Activated CD4-positive, alpha-beta memory T cell treated with anti-CD3 and anti-CD28 coated beads, Interleukin-2, amount 10 ng/mL, durations not matched to agents 7 days and 5 days (primary cell): Measurements from ENCODE around the gene POLR3H. TPM values are rescaled to one million over a fixed set of nuclear protein-coding genes. Genes with fewer than 3 reads are reported as not detected.
"Not testable (repeated sequence)": the region's sequence is repeated elsewhere in the genome, so short reads cannot be mapped to it uniquely, and the experiment has no call there.

Experiments
- CTCF ChIA-PET: fragments of 350-600 bp; sonication (Branson Sonifier 250); formaldehyde crosslinking; loops from one replicate; lab custom pipeline; 2021; ENCODE audit warnings: antibody characterized with exemption, inconsistent platforms; lab: Charles Lee
- POLR2A ChIA-PET: fragments of 350-600 bp; sonication (Branson Sonifier 250); formaldehyde crosslinking; loops from one replicate; lab custom pipeline; 2021; ENCODE audit warnings: antibody characterized with exemption; lab: Charles Lee
- DNase-seq: peaks from one replicate; pipeline ENCODE4 v3.0.0-alpha.2; 2020
- H3K27ac Mint-ChIP-seq: one replicate; pipeline ENCODE4 v1.8.0; 2021; ENCODE audit warnings: mild to moderate bottlenecking, mixed read lengths
- H3K27me3 Mint-ChIP-seq: one replicate; pipeline ENCODE4 v1.8.0; 2021; ENCODE audit warnings: mixed read lengths
- H3K36me3 Mint-ChIP-seq: one replicate; pipeline ENCODE4 v1.8.0; 2021; ENCODE audit warnings: low read depth, mixed read lengths
- H3K4me1 Mint-ChIP-seq: one replicate; pipeline ENCODE4 v1.8.0; 2021; ENCODE audit warnings: mixed read lengths
- H3K4me3 Mint-ChIP-seq: one replicate; pipeline ENCODE4 v1.8.0; 2021; ENCODE audit warnings: mild to moderate bottlenecking, mixed read lengths
- H3K9me3 Mint-ChIP-seq: one replicate; pipeline ENCODE4 v1.8.0; 2021; ENCODE audit warnings: mixed read lengths
- total RNA-seq, 2 experiments: library from RNA; stranded (reverse); gene quantifications; one replicate each; pipeline ENCODE4 v1.2.3, GENCODE V29; 2021

The POLR3H gene, protein sequence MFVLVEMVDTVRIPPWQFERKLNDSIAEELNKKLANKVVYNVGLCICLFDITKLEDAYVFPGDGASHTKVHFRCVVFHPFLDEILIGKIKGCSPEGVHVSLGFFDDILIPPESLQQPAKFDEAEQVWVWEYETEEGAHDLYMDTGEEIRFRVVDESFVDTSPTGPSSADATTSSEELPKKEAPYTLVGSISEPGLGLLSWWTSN
- 10 to 100 TPM; 19.2 to 20.5 TPM for total RNA-seq

DNA sequence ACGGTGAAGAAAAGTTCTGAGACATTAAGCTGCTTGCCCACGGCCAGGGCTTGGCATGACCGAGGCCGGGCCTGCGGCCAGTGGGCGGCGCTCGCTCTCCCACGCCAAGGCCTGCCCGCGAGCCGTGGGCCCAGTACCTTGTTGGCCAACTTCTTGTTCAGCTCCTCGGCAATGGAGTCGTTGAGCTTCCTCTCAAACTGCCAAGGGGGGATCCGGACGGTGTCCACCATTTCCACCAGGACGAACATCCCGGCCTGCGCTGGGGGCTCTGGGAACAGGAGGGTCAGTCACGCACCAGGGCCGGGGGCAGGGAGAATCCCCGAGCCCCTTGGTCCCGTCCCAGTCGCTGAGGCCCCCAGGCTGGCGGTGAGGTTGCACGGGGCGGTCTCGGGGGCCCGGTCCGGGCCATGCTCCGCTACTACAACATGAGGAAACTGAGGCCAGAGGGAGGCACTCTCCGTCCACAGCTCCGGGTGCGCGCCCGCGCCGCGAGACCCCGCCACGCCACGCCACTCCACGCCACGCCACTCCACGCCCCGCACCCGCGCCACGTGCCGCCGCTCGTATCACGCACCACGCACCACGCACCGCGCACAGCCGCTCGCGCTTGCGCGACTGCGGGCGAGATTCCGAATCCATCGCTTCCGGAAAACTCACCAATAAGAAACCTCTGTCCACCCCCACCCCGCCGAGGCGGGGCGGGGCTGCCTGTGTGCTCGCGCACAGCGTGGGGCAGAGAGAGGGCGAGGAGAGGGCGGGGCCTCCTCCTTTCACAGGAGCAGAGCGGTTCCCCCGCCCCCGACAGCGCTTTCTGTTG lies at the start of gene POLR3H:
TSS of gene POLR3H (minus strand) at position 617 of the 817 bp plus-strand sequence. CDS start at position 248, 369 bp downstream.
- ChIA-PET CTCF (interaction anchor here (0.7 to 2.1 kb wide), 11 partner anchors 9 to 140 kb away, joined by 3 to 6 read pairs (median 4); partner anchors contain the start of genes ACO2, DESI1, PHF5A and PMM1), POLR2A (interaction anchor here (0.6 to 1.4 kb wide), 12 partner anchors 11 to 237 kb away, joined by 3 to 14 read pairs (median 4); partner anchors contain the start of genes DESI1, PHF5A, PMM1 and TOB2)
- no peaks in the 10 kb centered on the region for H3K27me3 Mint-ChIP-seq
- peaks cover 45% of the 10 kb centered on the region for H3K4me1 Mint-ChIP-seq
- peak within 1 kb of the TSS; percentile 98 for H3K4me3 Mint-ChIP-seq
- peak; percentile 97 for DNase-seq
- H3K9me3 Mint-ChIP-seq: no peaks in the 10 kb centered on the region
- peaks cover 7% of the 10 kb centered on the region for H3K36me3 Mint-ChIP-seq
- H3K27ac Mint-ChIP-seq: peak within 1 kb of the TSS; percentile 88

DNA sequence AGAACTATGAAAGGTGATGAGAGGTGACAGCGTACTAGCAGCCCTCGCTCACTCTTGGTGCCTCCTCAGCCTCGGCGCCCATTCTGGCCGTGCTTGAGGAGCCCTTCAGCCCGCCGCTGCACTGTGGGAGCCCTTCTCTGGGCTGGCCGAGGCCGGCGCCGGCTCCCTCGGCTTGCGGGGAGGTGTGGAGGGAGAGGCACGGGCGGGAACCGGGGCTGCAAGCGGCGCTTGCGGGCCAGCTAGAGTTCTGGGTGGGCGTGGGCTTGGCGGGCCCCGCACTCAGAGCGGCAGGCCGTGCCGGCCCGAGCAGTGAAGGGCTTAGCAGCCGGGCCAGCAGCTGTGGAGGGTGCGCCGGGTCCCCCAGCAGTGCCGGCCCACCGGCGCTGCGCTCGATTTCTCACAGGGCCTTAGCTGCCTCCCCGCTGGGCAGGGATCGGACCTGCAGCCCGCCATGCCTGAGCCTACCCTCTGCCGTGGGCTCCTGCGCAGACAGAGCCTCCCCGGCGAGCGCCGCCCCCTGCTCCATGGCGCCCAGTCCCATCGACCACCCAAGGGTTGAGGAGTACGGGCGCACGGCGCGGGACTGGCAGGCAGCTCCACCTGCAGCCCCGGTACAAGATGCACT lies 49.2 kb upstream of the POLR3H start:
- not testable (repeated sequence) for H3K4me3 Mint-ChIP-seq, DNase-seq, H3K9me3 Mint-ChIP-seq, H3K27me3 Mint-ChIP-seq, H3K27ac Mint-ChIP-seq, H3K36me3 Mint-ChIP-seq
- POLR2A ChIA-PET: interaction anchor here (1.7 to 7.1 kb wide), 2 partner anchors 11 to 27 kb away, joined by 9 to 158 read pairs; partner anchors contain the start of genes DESI1 and XRCC6
- peaks cover 17% of the 10 kb centered on the region for H3K4me1 Mint-ChIP-seq
- CTCF ChIA-PET: interaction anchor here (1.1 to 1.6 kb wide), 2 partner anchors 26 to 73 kb away, joined by 3 to 5 read pairs; no protein-coding TSS in a partner anchor

DNA sequence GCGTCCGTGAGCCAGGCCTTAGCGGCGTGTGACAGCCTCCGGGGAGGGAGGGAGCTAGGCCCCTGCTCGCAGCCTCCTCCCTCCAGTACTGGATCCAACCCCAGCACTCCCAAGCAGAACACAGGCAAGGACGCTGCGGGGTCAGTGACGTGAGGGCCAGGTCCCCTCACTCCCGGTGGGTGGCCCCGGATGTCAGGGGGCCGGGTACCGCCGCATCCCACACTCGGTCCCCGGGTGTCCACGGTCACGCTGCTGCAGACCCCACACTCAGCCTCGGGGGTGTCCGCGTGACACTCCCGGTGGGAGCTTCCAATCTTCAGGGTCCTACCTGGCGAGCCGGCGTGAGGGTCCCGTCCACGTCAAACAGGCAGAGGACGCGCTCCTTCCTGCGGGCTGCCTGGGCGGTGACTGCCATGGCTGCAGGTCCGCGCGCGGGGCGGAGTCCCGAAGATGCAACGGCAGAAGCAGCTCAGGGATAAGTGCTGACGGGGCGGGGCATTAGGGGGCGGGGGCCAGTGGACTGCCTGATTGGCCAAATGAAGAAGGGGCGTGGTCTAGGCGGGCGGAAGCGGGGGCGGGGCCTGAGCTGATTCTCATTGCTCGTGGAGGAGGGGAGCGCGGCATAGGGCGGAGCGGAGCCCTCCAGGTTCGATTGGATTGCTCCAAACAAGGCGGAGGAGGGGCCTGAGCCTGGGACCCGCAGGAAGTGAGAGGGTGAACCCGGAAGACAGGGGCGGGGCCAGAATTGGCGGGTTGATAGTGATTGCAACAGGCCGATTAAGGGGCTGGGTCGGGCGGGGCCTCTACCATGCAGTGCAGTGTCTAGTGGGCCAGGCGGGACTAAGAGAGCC lies 45.3 kb upstream of the POLR3H start, which contains the start of gene PMM1:
TSS of gene PMM1 (minus strand) at position 450 of the 851 bp plus-strand sequence. CDS start at position 415, 35 bp downstream.
- ChIA-PET CTCF (interaction anchor here (0.7 to 2.1 kb wide), 20 partner anchors 9 to 357 kb away, joined by 3 to 15 read pairs (median 4); partner anchors contain the start of genes DESI1, POLR3H, XRCC6 and ZC3H7B), POLR2A (interaction anchor here (0.7 to 7.1 kb wide), 34 partner anchors 8 to 1026 kb away, joined by 3 to 158 read pairs (median 6); partner anchors contain the start of genes ACO2, CCDC134, CENPM and DESI1)
- H3K9me3 Mint-ChIP-seq: no peaks in the 10 kb centered on the region
- peaks cover 6% of the 10 kb centered on the region for H3K36me3 Mint-ChIP-seq
- peak; percentile 100 for DNase-seq
- peak within 1 kb of the TSS; percentile 87 for H3K27ac Mint-ChIP-seq
- no peaks in the 10 kb centered on the region for H3K27me3 Mint-ChIP-seq
- H3K4me3 Mint-ChIP-seq: peak within 1 kb of the TSS; percentile 96
- H3K4me1 Mint-ChIP-seq: peaks cover 26% of the 10 kb centered on the region

DNA sequence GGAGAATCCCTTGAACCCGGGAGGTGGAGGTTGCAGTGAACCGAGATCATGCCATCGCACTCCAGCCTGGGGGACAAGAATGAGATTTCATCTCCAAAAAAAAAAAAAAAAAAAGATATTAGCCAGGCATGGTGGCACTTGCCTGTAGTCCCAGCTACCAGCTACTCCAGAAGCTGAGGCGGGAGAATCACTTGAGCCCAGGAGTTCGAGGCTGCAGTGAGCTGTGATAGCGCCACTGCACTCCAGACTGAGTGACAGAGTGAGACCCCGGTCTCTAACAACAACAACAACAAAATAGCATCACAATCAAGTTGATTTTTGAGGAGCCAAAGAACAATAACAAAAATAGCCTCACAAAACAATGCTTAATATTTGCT lies 43.1 kb upstream of the POLR3H start:
- no peak for DNase-seq
- CTCF ChIA-PET: interaction anchor here (0.7 kb wide), 1 partner anchor 60 kb away, joined by 6 read pairs; no protein-coding TSS in a partner anchor
- peaks cover 26% of the 10 kb centered on the region for H3K4me1 Mint-ChIP-seq
- H3K27me3 Mint-ChIP-seq: no peaks in the 10 kb centered on the region
- H3K9me3 Mint-ChIP-seq: no peaks in the 10 kb centered on the region
- peaks cover 22% of the 10 kb centered on the region for H3K36me3 Mint-ChIP-seq
- POLR2A ChIA-PET: interaction anchor here (7.1 kb wide), 1 partner anchor 33 kb away, joined by 158 read pairs; the partner anchor contains the start of genes DESI1 and XRCC6
- H3K4me3 Mint-ChIP-seq: no peak overlapping the region
- peak overlapping the region; percentile 21 for H3K27ac Mint-ChIP-seq

DNA sequence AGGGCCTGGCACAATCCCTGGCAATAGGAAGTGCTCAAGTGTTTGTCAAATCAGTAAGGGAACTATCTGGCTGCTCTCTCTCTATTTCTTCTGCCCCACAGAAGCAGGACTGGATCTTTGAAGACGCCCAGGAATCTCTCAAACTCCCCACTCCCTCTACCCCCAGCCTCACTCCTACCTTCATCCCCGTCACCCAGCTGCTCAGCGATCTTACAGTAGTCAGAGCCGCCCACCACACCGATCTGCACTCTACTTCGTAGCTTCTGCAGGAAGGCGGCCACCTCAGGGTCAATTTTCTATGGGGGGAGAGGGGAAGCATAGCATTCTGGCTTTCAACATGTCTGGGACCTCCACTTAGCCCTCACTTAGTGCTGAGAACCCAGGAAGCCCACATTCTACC lies 41.6 kb upstream of the POLR3H start:
- Mint-ChIP-seq H3K9me3 (no peaks in the 10 kb centered on the region), H3K27ac (no peak overlapping the region), H3K4me1 (peaks cover 24% of the 10 kb centered on the region), H3K4me3 (no peak overlapping the region), H3K27me3 (no peaks in the 10 kb centered on the region), H3K36me3 (peaks cover 24% of the 10 kb centered on the region)
- DNase-seq: no peak
- CTCF ChIA-PET: no interaction called here
- POLR2A ChIA-PET: interaction anchor here (1.6 kb wide), 1 partner anchor 299 kb away, joined by 3 read pairs; no protein-coding TSS in a partner anchor

DNA sequence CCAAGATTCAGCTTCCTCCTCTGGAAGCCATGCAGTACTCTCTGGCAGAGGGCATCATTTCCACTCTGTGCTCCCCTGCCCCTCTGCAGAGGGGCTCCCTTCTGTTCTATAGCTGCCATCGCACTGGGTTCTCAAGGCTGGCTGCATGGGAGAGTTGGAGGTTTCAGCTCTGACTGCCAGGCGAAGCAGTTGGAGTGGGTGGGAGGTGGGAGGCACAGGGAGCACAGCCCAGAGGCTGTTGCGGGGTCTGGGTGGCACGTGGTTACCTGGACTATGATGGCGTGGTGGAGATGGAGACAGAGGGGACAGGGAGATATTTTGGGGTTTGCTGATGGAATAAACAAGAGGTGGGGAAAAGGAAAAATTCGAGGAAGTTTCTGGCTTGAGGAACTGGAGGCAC lies 40.6 kb upstream of the POLR3H start:
- Mint-ChIP-seq H3K27ac (no peak overlapping the region), H3K36me3 (peaks cover 30% of the 10 kb centered on the region), H3K4me1 (peaks cover 27% of the 10 kb centered on the region), H3K4me3 (no peak overlapping the region), H3K27me3 (no peaks in the 10 kb centered on the region), H3K9me3 (no peaks in the 10 kb centered on the region)
- ChIA-PET POLR2A (interaction anchor here (1.6 kb wide), 1 partner anchor 298 kb away, joined by 3 read pairs; no protein-coding TSS in a partner anchor), CTCF (no interaction called here)
- DNase-seq: no peak

DNA sequence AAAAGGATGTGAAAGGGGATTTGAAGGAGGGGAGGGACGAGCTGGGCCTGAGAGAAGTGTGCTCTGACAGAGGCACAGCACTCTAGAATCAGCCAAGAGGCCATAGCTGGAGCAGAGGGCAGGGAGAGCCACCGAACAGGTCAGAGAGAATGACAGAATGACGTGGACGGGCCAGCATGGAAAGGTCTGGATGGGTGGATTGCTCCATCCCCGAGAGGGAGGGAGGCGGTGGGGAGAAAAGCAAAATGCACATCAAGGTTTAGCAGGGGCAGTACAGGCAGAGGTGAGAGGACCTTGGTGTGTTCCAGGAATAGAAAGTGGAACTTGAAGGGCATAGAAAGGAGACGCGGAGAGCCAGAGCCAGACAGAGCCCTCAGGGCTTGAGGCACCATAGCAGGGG lies 38.4 kb upstream of the POLR3H start:
- no peaks in the 10 kb centered on the region for H3K27me3 Mint-ChIP-seq
- CTCF ChIA-PET: no interaction called here
- POLR2A ChIA-PET: no interaction called here
- peaks cover 10% of the 10 kb centered on the region for H3K4me1 Mint-ChIP-seq
- H3K9me3 Mint-ChIP-seq: no peaks in the 10 kb centered on the region
- no peak overlapping the region for H3K4me3 Mint-ChIP-seq
- no peak overlapping the region for H3K27ac Mint-ChIP-seq
- H3K36me3 Mint-ChIP-seq: peaks cover 34% of the 10 kb centered on the region
- DNase-seq: no peak

DNA sequence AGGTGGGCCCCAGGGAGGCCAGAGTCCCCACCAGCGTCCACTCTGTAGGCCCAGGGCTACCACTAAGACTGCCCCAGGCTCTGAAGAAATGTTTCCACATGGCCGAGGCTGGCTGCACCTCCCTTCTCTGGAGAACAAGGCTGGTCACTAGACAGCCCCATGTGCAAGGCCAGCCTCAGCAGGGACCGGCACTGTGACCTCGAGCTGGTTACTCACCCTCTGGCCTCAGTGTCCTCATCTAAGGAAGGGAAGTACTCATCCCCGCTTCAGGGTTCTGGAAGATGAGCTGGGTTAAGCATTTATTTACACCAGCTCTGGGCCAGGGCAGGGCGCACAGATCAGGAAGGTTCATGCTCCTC lies 35.7 kb upstream of the POLR3H start:
- H3K27me3 Mint-ChIP-seq: no peaks in the 10 kb centered on the region
- no peak overlapping the region for H3K4me3 Mint-ChIP-seq
- H3K27ac Mint-ChIP-seq: no peak overlapping the region
- ChIA-PET POLR2A (interaction anchor here (1.5 to 3.2 kb wide), 3 partner anchors 9 to 133 kb away, joined by 3 to 18 read pairs (median 8); partner anchors contain the start of genes PMM1 and TOB2), CTCF (interaction anchor here (1.6 kb wide), 1 partner anchor 9 kb away, joined by 5 read pairs; the partner anchor contains the start of gene PMM1)
- DNase-seq: no peak
- H3K4me1 Mint-ChIP-seq: peaks cover 6% of the 10 kb centered on the region
- peaks cover 44% of the 10 kb centered on the region for H3K36me3 Mint-ChIP-seq
- no peaks in the 10 kb centered on the region for H3K9me3 Mint-ChIP-seq

DNA sequence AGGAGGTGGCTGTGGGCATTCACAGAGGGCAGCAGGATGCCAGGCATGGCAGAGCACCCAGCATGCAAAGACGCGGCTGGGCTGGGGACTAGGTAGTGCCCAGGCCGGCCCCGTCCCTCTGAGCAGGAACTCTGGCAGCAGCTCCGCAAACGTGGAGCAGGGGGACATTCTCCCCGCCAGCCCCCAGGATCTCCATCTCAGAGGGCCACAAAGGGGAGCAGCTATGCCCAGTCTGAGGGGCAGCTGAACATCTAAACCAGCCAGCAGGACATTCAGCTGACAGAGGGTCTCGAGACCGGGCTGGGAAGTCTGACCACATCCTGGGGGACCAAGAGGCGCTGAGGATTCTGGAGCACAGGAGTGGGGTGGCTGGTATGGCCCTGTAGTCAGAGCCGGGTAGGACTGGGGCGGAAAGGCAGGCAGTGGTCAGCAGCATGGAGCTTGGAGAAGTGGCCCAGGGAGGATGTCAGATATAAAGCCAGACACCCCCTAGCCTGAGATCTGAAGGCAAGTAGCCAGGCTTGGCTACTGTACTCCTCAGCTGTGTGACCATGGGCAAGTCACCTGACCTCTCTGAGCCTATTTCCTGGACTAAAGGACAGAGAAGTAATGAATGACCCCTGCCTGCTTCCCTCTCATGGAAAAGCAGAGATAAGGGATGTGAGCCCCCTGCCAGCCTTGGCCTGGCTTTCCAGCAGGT lies 35.2 kb upstream of the POLR3H start:
- H3K27ac Mint-ChIP-seq: no peak overlapping the region
- POLR2A ChIA-PET: interaction anchor here (3.2 kb wide), 1 partner anchor 10 kb away, joined by 18 read pairs; the partner anchor contains the start of gene PMM1
- H3K4me1 Mint-ChIP-seq: peaks cover 6% of the 10 kb centered on the region

DNA sequence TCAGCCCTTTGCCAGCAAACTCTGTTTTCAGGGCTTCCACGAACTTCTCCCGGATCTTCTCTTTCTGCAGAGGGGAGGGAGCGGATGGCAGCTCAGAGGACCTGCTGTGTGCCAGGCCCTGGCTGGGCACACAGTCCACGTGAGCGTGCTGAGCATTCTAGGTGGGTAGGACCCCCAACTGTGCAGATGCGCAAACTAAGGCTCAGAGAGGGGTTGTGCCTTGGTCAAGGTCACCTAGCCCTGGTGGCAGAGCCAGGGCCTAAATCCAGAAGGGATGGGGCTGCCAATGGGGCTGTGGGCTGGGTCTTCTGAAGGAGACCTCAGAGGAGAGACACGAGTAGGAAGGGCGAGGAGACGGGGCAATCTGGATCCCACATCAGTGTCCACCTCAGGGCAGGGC lies 34.5 kb upstream of the POLR3H start:
- H3K36me3 Mint-ChIP-seq: peaks cover 35% of the 10 kb centered on the region
- peaks cover 6% of the 10 kb centered on the region for H3K4me1 Mint-ChIP-seq
- ChIA-PET POLR2A (interaction anchor here (3.2 kb wide), 1 partner anchor 10 kb away, joined by 18 read pairs; the partner anchor contains the start of gene PMM1), CTCF (interaction anchor here (1.6 kb wide), 1 partner anchor 11 kb away, joined by 5 read pairs; the partner anchor contains the start of gene PMM1)
- no peaks in the 10 kb centered on the region for H3K9me3 Mint-ChIP-seq
- H3K27ac Mint-ChIP-seq: no peak overlapping the region
- H3K27me3 Mint-ChIP-seq: no peaks in the 10 kb centered on the region
- no peak for DNase-seq
- H3K4me3 Mint-ChIP-seq: no peak overlapping the region

More for the DNA sequence above, 35.2 kb upstream of the POLR3H start:
- Mint-ChIP-seq H3K36me3 (peaks cover 38% of the 10 kb centered on the region), H3K9me3 (no peaks in the 10 kb centered on the region), H3K4me3 (no peak overlapping the region), H3K27me3 (no peaks in the 10 kb centered on the region)
- no peak for DNase-seq
- CTCF ChIA-PET: interaction anchor here (1.6 kb wide), 1 partner anchor 10 kb away, joined by 5 read pairs; the partner anchor contains the start of gene PMM1

DNA sequence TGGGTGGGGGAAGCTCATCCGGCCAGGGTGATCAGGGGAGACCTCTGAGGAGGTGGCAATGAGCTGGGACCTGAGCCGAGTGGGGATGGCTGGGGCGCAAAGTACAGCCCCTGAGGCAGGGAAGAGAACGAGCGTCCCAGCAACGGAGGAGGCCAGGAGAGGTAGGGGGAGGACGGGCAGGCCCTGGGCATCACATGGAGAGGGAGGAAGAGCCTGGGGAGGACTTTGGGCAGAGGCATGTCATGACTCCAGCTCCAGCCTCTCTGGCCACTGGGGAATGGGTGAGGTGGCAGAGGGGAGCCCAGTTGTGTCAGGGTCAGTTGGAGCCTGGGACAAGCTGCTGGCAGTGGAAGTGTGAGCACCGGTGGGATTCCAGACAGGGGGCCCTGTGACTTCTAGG lies 33.8 kb upstream of the POLR3H start:
- ChIA-PET POLR2A (no interaction called here), CTCF (interaction anchor here (0.9 to 2.1 kb wide), 3 partner anchors 12 to 41 kb away, joined by 4 to 15 read pairs (median 9); partner anchors contain the start of gene PMM1)
- H3K36me3 Mint-ChIP-seq: peaks cover 29% of the 10 kb centered on the region
- H3K27ac Mint-ChIP-seq: no peak overlapping the region
- H3K4me1 Mint-ChIP-seq: peaks cover 6% of the 10 kb centered on the region
- no peak for DNase-seq
- no peak overlapping the region for H3K4me3 Mint-ChIP-seq
- H3K27me3 Mint-ChIP-seq: no peaks in the 10 kb centered on the region
- no peaks in the 10 kb centered on the region for H3K9me3 Mint-ChIP-seq
